ENCODE data around the gene HMG20A.
A peak's percentile ranks its signal among the peaks of the same experiment; 100 is the strongest.

Gene HMG20A

DNA sequence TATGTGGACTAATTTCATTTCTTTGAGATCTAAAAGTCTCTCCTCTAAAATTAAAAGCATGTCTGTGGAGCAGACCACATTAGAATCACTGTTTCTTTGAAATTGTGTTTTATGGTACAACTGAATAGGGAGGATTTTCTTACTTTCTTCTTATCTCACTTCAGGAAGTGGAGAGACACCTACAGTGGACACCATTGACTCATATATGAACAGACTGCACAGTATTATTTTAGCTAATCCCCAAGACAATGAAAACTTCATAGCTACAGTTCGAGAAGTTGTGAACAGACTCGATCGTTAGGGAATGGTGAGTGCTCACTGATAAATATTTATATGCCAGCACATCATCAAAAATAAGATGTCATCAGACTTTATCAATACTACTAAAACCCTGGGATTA, 58.3 kb downstream of the HMG20A start:
- no peak for DNase-seq

DNA sequence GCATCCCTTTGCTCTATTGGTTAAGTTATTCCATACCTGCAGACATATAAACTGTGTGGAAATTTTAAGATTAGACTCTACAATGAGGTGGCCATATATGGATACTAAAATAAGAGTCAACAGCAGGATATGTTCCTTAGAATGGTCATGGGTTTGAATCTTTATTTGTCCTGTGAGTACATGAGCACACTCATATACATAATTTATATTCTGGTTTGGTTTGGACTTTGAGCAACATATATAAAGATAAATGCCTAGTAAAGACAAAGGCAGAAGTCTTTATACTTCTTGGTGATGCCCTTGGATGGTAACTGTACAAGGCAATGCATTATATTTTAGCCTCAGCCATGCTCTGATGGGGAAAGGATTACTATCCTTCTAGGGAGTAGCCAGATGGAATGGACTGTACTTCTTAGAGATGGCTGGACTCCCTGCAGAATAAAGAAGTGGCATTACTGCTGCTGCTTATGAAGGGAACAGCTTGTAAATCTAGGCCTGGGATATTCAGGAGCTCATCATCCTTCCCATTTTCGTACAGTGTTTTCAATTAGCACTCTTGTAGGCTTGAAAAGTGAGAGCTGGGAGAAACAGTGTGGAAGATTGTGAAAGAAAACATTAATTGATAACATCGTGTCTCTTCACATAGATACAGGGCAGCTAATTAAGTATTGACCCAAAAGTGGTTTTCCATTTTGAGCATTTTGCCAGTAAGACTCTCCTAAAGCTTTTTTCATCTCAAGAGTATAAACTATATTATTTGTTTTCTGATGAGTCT, 60.4 kb downstream of the HMG20A start:
- DNase-seq, result no peak

DNA sequence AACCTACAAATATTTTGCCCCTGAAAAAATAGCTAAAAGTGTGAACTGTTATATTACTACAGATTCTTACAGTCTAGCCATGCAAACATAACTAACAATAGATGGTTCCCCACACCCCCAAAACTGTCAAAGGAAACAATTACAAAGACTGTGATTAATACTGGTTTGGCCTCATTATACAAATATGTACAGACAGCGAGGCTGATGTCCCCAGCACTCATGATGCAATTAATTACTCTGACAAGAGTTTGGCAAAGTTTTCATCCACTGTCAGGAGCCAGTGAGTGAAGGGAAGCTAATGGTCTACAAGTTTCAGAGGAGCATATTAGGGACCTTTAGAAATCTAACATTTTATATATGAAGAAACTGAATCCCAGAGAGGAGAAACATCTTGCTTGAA, 61.0 kb downstream of the HMG20A start:
- DNase-seq, result no peak

DNA sequence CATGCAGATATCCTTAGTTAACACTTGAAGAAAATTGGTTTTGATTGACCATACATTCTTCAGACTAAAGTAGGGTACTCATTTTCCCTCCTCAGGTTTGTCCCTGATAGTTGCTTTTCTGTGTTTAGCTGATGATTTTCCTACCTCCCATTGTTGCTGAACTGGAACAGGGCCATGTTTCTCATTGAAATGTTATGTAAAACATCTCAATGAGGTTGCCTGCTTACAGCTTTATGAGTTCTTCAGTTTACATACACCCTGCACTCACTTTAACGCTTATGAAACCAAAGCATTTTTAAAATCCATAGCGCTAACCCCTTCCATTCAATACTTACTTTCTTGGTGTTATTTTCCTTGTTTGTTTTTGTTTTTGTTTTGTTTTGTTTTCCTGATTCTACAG, 61.9 kb downstream of the HMG20A start:
- DNase-seq, result no peak

DNA sequence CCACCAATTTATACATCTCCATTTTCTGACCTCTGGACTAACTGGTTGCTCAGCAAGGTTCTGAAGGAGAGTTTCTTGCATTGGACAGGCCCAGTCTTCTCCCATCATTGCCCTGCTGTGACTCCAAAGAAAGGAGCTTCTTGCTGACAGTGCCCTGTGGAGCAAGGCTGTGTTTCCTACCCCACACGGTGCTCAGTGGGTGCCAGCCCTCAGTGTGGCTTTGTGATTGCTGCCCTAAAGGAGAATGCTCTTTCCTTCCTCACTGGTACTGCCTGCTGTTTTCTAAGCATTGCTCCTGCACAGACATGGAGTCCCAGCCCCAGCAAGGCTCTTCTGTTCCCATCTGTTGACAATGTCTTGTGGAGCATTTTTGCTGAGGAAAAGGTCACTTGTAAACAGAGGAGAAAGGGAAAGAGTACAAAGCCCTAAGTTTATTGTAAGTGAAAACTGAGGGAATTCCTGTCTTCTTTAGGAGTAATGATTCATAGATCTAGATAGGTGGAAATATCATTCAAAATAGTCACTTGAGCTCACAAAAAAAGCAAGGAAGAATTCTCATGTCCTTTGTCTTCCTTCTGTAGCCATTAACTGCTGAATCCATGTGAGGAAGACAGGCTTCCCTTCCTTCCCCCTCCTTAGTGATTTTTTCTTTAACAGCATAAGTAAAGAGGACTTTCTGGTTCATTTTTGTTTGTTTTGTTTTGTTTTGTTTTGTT, 62.9 kb downstream of the HMG20A start:
- no peak for DNase-seq

DNA sequence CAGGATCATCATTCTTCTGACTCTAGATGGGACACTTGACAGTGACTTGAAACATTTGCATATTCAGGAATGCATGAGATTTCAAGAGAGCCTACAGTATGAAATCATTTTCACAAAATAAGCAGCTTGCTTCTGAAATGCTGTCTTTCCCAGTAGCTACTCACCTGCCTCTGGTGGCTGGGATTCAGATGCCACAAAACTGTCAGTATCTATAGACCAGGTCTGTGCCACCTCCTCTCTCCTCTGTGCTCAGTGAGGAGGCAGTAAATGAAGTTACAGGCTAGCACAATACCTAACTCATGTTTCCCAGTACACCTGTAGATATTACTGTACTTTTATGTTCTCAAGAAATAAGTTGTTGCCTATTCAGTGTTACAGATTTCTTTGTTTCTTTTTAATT, 64.3 kb downstream of the HMG20A start:
- DNase-seq, result no peak

DNA sequence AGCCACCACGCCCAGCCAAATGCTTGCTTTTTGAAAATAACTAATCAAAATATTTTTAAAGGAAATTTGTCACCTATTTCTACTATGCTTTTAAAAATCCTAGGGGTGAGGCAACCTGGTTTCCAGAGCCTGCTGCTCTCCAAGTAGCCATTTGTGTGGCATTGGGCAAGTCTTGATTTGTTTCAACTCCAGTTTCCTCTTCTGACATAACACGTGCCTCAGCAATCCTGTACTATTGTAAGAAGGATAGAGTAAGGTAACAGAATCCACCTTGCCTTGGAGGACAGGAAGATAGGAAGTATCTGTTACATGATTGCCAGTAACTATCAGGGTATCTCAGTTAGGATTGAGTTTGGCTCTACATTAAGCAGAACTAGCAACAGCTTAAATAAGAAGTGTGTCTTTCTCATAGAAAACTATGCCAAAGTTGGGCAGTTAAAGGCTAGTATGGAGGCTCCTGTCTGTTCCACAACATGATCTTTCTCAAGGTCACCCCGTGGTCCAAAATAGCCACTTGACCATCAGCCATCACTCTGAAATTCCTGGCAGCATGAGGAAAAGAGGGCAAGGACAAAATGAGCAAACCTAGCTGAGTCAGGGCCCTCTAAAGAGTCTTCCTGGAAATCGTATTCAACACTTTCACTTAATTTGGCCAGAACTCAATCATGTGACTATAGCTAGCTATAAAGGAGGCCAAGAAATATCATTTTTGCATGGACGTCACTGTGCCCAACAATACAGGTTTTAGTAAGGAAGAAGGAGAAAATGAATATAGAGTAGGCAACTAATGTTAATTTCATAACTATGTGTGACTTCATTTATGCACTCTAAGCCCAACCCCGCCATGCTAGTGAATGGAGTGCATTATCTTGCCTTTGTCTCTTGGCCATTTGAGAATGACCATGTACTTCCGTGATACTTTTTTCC, 66.1 kb downstream of the HMG20A start:
- no peak for DNase-seq

DNA sequence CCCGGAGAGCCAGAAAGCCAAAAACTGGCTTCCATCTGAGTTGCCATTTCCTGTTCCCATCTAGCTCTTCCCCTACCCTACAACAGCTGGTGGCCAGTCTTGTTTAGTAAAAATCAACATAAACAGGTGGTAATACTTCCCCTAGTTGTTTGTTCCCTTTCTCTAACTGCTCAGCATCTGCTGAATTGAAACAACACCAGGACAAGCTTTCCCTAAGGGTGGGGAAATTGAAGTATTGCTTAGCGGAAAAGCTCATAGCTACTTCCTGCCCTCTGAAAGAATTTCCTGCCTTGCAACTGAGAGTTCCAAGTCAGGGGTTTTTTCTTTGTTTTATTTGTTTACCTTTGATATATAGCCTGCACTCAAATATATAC, 66.8 kb downstream of the HMG20A start:
- DNase-seq, result no peak

DNA sequence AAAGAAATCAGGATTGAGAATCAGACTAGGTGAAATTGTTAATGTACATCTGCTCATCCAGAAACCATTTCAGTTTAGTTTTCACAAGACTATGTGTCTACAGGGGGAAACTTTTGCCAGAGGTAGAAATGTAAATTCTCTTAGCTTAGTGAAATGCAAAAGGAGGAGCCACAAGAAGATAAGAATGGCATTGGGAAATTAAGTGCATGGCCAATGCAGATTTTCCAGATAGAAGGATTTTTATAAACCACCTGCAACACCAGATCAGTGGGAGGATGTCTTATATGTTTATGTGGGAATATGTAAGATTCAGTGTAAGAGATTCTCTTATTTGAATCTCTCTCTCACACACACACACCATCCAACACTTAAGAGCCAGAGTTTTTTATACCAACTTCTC, 67.2 kb downstream of the HMG20A start:
- no peak for DNase-seq

DNA sequence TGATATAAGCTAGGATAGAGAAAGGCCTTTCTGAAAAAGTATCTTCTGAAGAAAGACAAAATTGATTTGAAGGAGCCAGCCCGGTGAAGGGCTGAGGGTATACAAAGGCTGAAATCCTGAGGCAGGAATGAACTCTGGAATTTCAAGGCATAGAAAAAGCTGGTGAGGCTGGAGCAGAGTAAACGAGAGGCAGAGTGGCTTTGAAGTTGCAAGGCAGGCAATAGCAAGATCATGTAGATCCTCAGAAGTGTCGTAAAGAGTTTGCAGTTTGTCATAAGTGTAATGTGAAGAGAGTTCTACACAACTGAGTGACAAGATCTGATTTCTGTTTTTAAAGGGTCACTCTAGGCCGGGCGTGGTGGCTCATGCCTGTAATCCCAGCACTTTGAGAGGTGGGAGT, 69.0 kb downstream of the HMG20A start:
- no peak for DNase-seq

DNA sequence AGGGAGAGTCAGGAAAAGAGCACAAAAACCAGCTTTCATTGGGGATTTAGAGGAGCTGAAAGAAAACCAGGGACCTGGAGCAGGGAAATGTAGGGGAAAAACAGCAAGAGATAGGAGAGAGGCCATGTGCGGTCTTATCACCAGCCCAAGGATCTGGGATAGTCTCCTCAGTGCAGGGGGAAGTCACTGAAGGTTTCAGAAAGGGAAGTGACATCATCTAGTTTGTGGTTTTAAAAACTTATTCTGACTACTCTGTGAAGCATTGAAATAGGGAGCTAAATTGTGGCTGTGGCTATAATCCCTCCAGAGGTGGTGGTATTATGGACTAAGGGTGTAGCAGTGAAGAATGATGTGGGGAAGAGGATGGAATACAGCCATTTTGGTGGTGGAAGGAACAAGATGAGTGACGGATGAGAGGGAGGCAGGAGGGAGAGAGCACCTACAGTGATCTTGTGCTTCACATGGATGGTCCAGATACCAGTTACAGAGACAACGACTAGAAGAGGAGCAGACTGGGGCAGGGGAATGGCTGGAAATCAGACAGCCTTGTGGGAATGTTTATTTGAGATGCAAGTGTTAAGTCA, 72.7 kb downstream of the HMG20A start:
- no peak for DNase-seq

DNA sequence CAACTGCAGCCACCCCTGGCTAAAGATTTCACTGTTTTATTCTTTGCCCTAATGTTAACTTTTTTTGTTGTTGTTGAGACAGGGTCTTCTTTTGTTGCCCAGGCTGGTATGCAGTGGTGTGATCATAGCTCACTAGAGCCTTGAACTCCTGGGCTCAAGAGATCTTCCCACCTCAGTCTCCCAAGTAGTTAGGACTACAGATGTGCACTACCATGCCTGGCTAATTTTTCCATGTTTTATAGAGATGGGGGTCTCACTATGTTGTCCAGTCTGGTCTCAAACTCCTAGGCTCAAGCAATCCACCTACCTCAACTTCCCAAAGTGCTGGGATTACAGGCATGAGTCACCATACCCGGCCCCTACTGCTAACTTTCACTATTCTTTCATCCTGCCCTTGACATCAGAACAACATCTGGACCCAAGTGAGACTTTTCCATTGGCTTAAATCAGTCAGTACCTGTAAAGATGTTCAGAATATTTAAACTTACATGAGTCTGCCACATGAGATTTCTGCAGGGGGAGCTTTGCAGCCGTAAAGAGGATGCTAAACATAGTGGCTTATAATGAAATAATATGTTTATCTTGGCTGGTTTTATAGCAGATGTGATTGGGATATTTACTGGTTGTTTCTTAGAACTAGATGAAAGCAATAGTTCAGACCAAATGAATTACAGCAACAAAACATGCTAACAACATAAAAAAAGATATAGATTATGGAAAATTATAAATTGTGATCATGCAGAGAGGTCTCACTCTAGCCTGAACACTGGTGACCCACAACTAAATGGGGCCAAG, 73.6 kb downstream of the HMG20A start:
- DNase-seq, result no peak

DNA sequence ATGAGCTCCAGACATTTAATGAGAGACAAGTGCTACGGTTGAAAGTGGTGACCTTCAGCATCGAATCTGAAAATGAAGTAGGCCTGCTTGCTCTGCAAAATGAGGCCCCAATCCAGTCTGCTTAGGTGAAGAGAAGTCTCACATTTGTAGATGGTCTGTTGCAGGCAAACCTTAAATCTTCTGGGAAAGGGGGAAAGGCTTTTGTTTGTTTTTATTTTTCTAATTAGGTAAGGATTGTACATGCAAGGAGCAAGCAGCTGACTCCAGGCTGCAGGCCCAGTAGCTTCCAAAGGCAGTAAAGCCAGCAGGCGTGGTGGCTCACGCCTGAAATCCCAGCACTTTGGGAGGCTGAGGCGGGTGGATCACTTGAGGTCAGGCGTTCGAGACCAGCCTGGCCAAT, 74.3 kb downstream of the HMG20A start:
- no peak for DNase-seq

DNA sequence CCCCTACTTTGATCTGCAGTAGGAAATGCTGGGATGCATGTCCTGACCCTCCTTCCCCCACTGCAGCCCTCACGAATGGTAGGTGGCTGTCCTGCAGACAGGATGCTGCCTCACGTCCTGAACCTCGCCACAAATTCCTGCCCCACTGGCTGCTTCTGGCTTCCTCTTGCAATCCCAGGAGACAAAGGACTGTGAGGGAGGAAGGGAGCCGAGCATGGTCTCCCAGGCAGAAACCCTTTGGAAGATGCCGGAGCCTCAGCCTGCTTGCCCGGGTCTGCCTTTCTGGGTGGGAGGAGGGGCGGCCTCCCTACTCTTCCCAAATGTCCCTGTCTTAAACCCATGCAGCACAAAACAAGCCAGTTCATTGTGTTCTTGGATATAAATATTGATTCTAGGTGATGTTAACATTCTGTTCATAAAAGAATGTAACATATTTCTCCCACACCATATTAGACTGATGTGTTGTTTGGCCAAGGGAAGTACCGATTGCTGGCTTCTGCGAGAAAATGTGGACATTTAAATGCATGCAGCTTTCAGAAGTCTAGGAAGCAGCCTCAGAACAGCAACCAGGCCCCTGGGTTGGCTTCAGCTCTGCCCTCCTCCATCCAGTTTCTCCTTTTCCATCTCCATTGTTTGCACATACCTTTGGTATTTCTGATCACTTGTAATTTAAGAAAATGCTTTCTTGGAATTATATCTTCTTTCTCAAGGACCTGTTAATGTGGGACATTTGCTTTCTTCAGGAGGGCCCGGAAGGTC, 75.3 kb downstream of the HMG20A start:
- peak; percentile 67 for DNase-seq

DNA sequence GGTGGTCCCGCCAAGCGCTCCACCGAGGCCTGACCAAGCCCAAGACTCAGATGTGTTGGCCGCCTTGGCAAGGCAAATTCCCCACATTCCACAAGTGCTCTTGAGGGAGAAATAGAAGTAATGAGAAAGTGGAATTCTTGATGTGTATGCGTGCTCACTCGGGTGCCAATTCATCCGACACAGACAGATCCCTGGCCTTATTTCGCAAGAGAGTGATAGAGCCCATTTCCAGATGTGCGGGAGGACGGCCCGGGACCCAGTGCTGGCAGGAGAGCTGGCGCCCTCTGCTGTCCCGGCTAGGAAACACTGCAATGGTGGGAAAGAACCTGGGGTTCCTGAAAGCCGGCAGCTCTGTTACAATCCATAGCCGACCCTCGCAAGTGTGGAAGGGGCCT, 76.0 kb downstream of the HMG20A start:
- DNase-seq, result peak; percentile 95

DNA sequence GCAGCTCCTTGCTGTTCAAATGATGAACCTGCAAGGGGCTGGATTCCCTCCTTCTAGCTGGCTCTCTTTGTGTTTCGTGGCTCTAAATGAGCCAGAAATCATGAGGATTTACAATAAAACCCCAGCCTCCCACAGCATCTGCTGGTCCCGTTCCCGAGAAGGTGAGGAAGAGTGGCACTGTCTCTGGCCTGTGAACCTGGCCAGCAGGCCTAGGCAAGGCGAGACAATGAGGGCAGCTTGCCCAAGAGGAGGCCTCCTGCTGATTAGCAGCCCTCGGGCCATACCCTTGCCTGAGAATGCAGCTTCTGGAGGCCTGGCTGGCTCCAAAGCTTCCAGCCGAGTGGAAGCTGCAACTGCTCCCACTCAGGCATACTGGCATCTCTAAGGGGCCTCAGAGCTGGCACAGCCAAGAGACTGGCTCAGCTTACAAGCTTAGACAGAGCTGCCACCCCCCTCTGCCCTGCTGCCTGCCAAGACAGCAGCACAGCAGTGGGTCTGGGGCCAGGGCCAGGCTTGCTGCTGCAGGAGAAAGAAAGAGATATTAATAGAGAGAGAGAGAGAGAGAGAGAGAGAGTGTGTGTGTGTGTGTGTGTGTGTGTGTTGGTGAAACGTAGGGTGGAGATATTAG, 76.5 kb downstream of the HMG20A start:
- peak; percentile 90 for DNase-seq

DNA sequence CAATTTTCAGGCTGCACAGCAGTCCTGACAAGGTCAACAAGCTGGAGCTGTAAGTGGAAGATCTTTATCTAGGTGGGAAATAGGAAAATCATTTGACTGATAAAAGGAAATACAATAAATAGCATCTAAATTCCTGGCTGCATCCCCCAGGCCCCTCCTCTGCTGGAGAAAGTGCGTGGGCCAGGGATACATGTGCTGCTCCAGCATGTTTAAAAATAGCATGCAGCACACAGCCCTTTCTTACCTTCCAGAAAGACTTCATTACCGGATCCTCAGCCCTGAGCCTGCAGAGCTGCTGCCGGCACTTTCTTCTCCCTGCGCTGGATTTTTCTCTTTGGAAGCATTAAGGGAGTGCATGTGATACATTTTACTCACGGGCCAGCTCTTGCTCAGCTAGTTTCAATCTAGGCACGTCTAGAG, 77.3 kb downstream of the HMG20A start:
- DNase-seq, result peak; percentile 78

DNA sequence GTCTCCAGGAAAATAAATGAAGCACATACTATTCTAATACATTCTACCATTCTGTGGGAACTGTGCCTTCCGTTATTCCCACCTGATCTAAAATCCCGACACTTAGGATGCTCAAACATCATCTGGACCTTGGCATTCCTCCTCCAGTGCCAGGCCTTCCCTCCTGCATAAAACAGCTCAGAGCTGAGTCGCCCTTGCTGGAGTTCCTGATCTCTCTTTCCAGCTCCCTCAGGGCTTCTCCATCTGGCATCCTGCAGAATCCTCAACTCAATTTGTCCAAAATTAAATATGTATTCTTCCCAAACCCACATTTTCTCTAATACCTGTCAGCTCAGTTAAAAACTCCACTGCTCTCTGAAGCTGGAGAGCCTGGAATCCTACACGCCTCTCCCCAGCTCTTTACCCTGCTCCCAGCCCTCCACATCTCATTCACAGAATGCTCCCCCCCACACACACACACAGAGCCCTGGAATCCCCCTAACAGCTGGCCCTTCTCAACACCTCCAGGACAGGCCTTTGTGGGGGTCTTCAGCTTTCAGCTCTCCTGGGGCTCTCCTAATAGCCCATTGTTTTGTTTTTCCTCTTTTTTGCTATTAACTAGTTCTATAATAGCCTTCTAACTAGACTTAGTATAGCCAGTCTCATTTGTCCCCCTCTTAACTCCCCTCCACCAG, 78.5 kb downstream of the HMG20A start:
- no peak for DNase-seq

DNA sequence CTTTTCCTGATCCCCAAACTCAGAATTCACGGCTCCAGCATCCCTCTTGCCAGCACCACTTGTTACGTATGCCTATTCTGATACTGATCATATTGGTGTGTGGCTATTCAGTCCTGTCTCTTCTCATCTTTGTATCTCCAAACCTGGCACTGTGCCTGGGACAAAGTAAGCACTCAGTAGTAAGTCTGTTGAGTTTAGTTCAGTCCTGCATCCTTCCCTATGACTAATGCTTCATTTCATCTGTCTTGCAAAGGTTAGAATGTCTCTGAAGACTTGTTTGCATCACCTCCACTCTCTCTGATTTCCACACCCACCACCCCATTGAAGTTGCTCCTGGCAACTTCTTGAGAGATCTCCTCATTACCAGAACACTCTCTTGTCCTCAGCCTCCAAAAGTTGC, 80.3 kb downstream of the HMG20A start:
- DNase-seq, result no peak

DNA sequence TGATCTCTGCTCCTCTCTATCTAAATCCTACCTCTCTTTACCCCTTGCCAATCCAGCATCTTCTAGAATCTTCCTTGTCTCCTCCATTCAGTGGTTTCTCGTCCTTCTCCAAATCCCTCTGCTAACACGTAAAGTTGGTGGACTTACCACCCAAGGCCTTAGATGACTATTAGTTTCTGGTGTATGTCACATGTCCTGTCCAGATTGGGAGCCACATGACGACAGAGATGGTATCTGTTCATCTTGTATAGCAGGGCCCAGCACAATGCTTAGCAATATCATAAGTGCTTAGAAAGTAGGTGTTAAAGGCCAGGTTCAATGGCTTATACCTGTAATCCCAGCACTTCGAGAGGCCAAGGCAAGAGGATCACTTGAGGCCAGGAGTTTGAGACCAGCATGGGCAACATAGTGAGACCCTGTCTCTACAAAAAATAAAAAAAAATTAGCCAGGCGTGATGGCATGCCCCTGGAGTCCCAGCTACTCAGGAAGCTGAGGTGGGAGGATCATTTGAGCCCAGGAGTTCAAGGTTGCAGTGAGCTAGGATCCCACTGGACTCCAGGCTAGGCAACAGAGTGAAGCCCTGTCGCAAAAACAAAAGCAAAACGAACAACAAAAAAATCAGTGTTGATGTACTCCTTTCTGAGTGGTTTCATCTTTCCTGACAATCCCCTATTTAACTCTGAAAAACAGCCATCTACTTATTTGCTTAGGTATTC, 81.8 kb downstream of the HMG20A start:
- no peak for DNase-seq
